Mucosa of rectum (tissue), 2 donors: ENCODE data around the gene CCNH.
A peak's percentile ranks its signal among the peaks of the same experiment; 100 is the strongest.

Experiments
- H3K27ac ChIP-seq, 2 donors: one replicate each; pipeline ENCODE4 v1.7.0; 2013; ENCODE audit warnings: inconsistent platforms in 2 of 2, low read depth in 2 of 2, low read length in 2 of 2
- H3K27me3 ChIP-seq, 2 donors: one replicate each; pipeline ENCODE4 v1.7.0; 2013; ENCODE audit warnings: low read length in 2 of 2; ENCODE audit not compliant: control insufficient read depth in 2 of 2, insufficient read depth in 2 of 2
- H3K36me3 ChIP-seq, 2 donors: one replicate each; pipeline ENCODE4 v1.7.0; 2013; ENCODE audit warnings: low read length in 2 of 2; ENCODE audit not compliant: control insufficient read depth in 2 of 2, insufficient read depth in 2 of 2
- H3K4me1 ChIP-seq, 2 donors: one replicate each; pipeline ENCODE4 v1.7.0; 2013; ENCODE audit warnings: low read length in 2 of 2, mild to moderate bottlenecking in 1 of 2; ENCODE audit not compliant: control insufficient read depth in 2 of 2, insufficient read depth in 2 of 2
- H3K4me3 ChIP-seq, 2 donors: one replicate each; pipeline ENCODE4 v1.7.0; 2013; ENCODE audit warnings: low read length in 2 of 2
- H3K9ac ChIP-seq, 2 donors: one replicate each; pipeline ENCODE4 v1.7.0; 2013; ENCODE audit warnings: low read length in 2 of 2, low read depth in 1 of 2, mild to moderate bottlenecking in 1 of 2
- H3K9me3 ChIP-seq, 2 donors: one replicate each; pipeline ENCODE4 v1.7.0; 2013; ENCODE audit warnings: low read length in 2 of 2; ENCODE audit not compliant: control insufficient read depth in 2 of 2
- donor health status: healthy.
- donor health status: Normal muscosa, but diverticular disease.

Gene CCNH

DNA sequence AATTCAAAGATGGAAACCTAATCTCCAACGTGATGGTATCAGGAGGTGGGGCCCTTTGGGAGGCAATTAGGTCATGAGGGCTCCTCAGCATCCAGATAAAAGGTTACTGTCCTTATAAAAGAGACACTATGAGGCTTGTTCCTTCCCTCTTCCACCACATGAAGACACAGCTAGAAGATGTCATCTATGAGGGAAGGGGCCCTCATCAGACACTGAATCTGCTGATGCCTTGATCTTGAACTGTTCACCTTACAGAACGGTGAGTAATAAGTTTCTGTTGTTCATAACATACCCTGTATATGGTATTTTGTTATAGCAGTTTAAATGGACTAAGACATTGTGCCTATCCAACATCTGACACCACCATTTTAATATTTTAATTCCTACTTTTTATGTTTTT is 19.7 kb upstream of the CCNH start:
- no peaks in the 10 kb centered on the region for H3K36me3 ChIP-seq
- H3K9me3 ChIP-seq, result no peaks in the 10 kb centered on the region
- H3K27me3 ChIP-seq, result no peaks in the 10 kb centered on the region
- H3K4me1 ChIP-seq, result peaks cover 0 to 6% of the 10 kb centered on the region in 2 donors
- no peak overlapping the region for H3K27ac ChIP-seq
- H3K4me3 ChIP-seq, result no peak overlapping the region
- H3K9ac ChIP-seq, result no peak overlapping the region

DNA sequence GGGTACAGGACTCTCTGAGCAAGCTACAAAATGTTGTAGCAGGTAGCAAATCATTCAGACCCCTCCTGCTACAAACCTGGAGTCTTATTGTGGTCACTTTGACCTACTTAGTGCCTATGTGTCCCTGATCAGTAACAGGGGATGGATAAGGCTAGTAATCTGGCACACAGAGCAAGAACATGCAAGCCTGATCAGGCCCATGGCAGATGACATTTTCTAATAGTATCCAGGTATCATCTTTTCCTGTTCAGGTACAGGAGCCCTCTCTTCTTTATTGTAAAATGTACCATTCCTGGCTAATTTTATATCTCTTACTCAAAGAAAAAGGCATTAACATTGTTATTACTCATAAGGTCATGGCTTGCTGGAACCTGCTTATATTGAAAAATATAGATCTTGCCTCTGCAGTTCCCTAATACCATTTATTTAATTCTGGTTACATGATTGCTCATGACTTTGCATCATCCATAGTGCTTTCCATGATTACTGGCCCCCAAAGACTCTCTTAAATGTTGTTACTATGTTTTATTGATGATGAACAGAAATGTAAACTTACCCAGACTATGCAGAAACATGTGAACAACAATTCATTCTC is 18.2 kb upstream of the CCNH start:
- Histone ChIP-seq H3K4me1 (peaks cover 0 to 6% of the 10 kb centered on the region in 2 donors), H3K36me3 (no peaks in the 10 kb centered on the region), H3K27ac (no peak overlapping the region), H3K27me3 (no peaks in the 10 kb centered on the region), H3K9me3 (no peaks in the 10 kb centered on the region), H3K4me3 (no peak overlapping the region), H3K9ac (no peak overlapping the region)

DNA sequence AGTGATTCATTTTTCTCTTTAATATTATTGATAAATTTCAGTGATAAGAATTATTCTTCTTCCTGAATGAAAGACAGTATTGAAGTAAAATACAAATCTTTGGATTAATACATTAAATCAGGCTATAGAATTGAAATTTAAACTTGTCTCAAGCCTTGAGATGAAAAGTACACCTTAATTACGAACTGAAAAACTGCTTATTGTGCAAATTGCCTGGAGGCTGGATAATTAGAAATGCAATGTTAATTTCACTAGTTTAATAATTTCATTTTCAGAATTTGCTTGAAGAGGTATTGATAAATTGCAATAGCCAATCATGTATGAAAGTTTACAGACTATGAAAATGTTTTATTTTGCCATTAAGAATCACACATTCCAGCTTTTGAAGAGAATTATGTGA is 11.0 kb upstream of the CCNH start:
- no peaks in the 10 kb centered on the region for H3K27me3 ChIP-seq
- H3K9ac ChIP-seq, result no peak overlapping the region
- no peaks in the 10 kb centered on the region for H3K36me3 ChIP-seq
- H3K4me3 ChIP-seq, result no peak overlapping the region
- H3K4me1 ChIP-seq, result peaks cover 0 to 4% of the 10 kb centered on the region in 2 donors
- no peak overlapping the region for H3K27ac ChIP-seq
- H3K9me3 ChIP-seq, result no peaks in the 10 kb centered on the region

DNA sequence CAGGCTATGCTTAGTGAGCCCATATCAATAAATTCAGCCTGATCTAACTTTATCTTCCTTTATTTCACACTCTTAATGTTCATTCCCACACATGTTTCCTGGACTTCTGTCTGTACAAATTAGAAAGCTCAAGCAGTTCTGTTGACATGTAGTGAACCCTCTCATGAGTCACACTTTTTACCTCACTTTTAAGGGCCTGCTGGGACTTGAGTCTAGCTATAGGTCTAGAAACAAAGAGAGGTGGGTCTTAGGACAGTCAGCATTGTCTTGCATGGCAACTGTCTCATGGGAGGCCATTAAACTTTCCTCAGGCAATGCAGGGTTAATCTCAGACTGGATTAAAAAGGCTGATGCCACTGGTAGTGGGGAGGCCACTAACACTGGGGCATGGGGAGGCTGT is 8.6 kb upstream of the CCNH start:
- no peak overlapping the region for H3K27ac ChIP-seq

DNA sequence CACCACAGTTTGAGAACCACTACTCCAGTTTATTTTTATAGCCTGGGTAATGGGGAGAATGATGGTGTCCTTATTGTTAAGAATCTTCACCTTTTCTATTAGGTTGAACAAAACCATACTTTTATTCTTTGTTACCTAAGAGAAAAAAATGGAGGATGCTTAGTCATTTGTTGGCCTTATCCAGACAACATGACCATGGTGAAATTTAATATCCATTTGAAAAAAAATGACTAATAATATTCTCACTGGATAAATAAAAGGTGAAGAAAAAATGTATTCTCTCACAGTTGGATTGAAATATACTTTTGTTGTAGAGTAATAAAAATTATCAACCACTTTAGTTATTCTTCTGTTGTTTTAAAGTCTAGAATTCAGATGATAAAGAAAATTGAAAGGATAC is 5.8 kb upstream of the CCNH start:
- Histone ChIP-seq H3K9ac (no peak overlapping the region), H3K4me3 (no peak overlapping the region), H3K9me3 (no peaks in the 10 kb centered on the region), H3K27me3 (no peaks in the 10 kb centered on the region), H3K4me1 (no peaks in the 10 kb centered on the region), H3K36me3 (no peaks in the 10 kb centered on the region), H3K27ac (no peak overlapping the region)

More for the DNA sequence above, 8.6 kb upstream of the CCNH start:
- Histone ChIP-seq H3K4me3 (no peak overlapping the region), H3K27me3 (no peaks in the 10 kb centered on the region), H3K36me3 (no peaks in the 10 kb centered on the region), H3K9me3 (no peaks in the 10 kb centered on the region), H3K9ac (no peak overlapping the region), H3K4me1 (peaks cover 0 to 4% of the 10 kb centered on the region in 2 donors)

DNA sequence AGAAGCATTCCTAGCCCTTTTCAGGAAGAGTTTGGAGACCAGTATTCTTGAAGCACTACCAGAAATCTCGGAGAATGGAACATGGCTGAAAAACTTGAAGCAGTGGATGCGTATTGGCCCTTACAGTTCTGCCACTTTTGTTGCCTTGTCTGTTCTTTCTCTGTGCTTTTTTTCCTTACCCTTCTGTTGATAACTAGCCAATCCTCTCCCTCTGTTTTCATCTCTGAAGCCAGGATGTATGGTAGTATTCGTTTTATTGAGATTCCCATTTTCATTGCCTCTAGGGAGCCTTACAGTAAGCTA is 564 bp upstream of the CCNH start:
- Histone ChIP-seq H3K4me1 (no peaks in the 10 kb centered on the region), H3K9me3 (no peaks in the 10 kb centered on the region), H3K36me3 (peaks cover 9 to 14% of the 10 kb centered on the region in 2 donors), H3K27me3 (no peaks in the 10 kb centered on the region), H3K9ac (peak overlapping the region; percentile 72 to 77), H3K27ac (peak overlapping the region; percentile 81 to 96), H3K4me3 (peak overlapping the region; percentile 99 to 100)

DNA sequence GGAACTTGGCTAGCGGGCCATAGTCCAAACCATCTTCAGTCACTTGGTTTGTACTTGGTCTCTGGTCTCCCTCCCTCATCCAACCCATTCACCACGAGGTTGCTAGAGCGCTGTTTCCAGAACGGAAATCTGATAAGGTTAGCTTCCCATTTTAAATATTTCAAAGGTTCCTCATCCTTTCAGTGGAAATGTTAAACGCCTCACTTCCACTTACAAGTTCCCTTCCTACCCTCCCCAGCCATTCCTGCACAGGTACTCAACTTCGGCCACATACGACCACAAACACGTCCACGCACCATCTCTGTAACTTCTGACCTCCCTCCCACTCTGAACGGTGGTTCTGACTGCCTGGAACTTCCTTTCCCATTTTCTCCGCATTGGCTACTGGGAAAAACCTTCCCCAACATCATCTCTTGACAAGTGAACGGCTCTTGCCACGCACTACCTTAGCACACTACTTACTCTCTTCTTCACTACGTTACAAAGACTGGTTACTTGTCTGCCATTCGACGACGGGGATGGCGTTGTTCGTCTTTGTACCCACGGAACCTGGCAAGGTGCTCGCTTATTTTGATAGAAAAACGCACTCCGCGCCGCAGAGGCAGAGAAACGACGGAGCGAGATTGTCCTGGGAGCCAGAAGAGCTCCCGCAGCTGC is 629 bp downstream of the CCNH start:
- Histone ChIP-seq H3K36me3 (peaks cover 18 to 23% of the 10 kb centered on the region in 2 donors), H3K9me3 (no peaks in the 10 kb centered on the region), H3K27me3 (no peaks in the 10 kb centered on the region), H3K4me3 (peak overlapping the region; percentile 99 to 100), H3K4me1 (no peaks in the 10 kb centered on the region), H3K27ac (peak overlapping the region; percentile 96), H3K9ac (peak overlapping the region; percentile 83 to 91)

DNA sequence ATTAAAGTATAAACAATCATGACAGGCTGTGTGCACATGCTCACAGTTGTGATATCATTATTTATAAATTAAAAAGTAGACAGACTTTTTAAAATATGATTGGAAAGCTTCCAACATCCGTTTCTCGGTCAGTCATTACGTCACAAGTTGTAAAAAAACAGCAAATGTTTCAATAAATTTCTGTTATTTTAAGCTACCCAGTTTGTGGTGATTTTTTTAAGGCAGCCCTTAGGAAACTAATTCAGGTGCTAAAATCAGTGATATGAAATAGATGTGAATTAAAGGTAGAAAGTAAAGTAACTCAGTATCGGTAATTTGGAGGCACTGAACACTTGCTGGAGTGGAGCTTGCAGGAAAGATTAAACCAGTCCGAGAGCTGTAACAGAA is 1.2 kb downstream of the CCNH start:
- no peaks in the 10 kb centered on the region for H3K27me3 ChIP-seq
- H3K9me3 ChIP-seq, result no peaks in the 10 kb centered on the region
- H3K4me3 ChIP-seq, result peak overlapping the region; percentile 99 to 100
- no peaks in the 10 kb centered on the region for H3K4me1 ChIP-seq
- H3K9ac ChIP-seq, result peak overlapping the region; percentile 83 to 91
- H3K36me3 ChIP-seq, result peaks cover 23 to 28% of the 10 kb centered on the region in 2 donors
- peak overlapping the region; percentile 96 for H3K27ac ChIP-seq

DNA sequence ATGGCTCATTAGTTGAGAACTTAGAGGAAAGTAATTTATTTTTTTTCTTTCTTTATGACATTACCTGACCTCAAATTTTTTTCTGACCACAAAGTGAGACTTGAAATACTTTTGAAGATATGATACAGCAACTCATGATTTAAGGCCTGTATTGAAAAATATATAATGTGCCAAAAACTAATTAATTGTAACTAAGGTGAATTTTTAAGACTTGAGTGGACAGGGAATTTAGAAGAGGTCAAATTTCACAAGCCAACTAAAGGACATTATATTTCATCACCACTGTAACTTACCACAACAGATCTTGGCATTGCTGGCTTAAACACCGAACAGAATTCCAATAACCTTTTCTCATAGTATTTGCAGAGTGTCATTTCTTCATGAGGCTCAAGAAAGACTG is 1.8 kb downstream of the CCNH start:
- H3K4me3 ChIP-seq, result peak overlapping the region in 1 of 2 donors; percentile 100

DNA sequence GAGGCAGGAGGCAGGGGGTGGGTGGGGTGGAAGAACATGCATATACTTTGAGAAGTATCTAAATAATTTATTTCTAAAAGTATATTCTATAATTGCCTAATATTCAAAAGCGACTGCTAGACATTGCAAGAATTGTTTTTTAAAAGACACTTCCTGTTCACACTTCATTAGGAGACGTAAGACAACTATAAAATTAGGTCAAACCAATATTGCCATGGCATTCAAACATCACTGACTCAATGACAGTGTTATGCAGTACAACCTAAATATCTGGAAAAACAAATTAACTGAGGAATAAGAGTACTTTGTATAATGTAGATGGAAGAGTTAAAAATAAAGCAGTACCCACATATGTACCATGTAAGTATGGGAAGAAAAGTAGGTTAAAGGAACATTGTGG is 4.5 kb downstream of the CCNH start:
- H3K36me3 ChIP-seq, result peaks cover 40 to 52% of the 10 kb centered on the region in 2 donors
- no peak overlapping the region for H3K27ac ChIP-seq
- H3K4me1 ChIP-seq, result no peaks in the 10 kb centered on the region
- H3K9me3 ChIP-seq, result no peaks in the 10 kb centered on the region
- H3K27me3 ChIP-seq, result no peaks in the 10 kb centered on the region
- no peak overlapping the region for H3K9ac ChIP-seq
- H3K4me3 ChIP-seq, result no peak overlapping the region

More for the DNA sequence above, 1.8 kb downstream of the CCNH start:
- no peaks in the 10 kb centered on the region for H3K9me3 ChIP-seq
- H3K4me1 ChIP-seq, result no peaks in the 10 kb centered on the region
- no peak overlapping the region for H3K9ac ChIP-seq
- no peaks in the 10 kb centered on the region for H3K27me3 ChIP-seq
- H3K27ac ChIP-seq, result no peak overlapping the region
- H3K36me3 ChIP-seq, result peaks cover 25 to 30% of the 10 kb centered on the region in 2 donors
